GM12872 (cell line): ENCODE results near the gene TSHZ1.

Source experiments
- TF ChIP-seq, protein P1 (sequence below): IDR thresholded peaks from 3 replicates; pipeline ENCODE4 v1.5.1; 2011; ENCODE audit warnings: low read depth, mild to moderate bottlenecking, low read length, moderate library complexity; ENCODE audit not compliant: insufficient read depth

TSHZ1 gene

DNA sequence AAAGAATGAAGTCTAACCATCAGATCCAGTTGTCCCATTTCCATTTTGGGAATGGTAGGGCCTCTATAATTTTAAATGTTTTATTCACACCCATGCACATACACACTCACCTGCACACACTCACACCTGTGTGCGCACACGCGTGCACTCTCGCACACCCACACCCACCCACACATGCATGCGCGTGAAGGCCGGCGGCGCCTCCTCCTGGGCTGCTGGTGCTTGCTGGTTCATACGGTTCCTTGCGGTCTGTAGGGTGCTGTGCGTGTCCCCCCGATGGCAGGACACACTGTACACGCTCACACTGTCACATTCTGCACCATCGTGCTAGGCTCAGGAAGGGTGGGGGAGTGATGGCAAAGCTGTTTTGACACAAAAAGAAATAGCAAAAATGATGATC is 63.2 kb downstream of the TSHZ1 start:
- TF ChIP-seq, protein P1, sequence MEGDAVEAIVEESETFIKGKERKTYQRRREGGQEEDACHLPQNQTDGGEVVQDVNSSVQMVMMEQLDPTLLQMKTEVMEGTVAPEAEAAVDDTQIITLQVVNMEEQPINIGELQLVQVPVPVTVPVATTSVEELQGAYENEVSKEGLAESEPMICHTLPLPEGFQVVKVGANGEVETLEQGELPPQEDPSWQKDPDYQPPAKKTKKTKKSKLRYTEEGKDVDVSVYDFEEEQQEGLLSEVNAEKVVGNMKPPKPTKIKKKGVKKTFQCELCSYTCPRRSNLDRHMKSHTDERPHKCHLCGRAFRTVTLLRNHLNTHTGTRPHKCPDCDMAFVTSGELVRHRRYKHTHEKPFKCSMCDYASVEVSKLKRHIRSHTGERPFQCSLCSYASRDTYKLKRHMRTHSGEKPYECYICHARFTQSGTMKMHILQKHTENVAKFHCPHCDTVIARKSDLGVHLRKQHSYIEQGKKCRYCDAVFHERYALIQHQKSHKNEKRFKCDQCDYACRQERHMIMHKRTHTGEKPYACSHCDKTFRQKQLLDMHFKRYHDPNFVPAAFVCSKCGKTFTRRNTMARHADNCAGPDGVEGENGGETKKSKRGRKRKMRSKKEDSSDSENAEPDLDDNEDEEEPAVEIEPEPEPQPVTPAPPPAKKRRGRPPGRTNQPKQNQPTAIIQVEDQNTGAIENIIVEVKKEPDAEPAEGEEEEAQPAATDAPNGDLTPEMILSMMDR: no peak

DNA sequence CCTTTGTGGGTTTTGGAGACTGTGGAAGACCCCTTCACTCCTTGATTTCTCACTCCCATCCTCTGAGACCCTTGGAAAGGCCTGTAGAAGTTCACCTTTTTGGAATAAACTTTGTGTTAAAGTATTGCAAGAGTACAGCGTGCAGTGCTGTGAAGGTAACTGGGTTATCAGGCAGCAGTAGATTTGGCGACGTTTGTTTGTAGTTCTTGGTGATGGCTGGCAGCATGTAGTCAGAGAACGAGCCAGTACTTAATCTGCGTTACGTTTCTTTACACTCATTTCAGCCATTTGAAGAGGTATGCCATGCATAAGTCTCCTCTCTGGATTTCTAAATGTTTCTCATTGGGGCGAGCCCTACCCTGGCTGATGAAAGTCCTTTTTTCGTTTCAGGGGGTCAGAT is 64.6 kb downstream of the TSHZ1 start:
- TF ChIP-seq, protein P1: no peak

DNA sequence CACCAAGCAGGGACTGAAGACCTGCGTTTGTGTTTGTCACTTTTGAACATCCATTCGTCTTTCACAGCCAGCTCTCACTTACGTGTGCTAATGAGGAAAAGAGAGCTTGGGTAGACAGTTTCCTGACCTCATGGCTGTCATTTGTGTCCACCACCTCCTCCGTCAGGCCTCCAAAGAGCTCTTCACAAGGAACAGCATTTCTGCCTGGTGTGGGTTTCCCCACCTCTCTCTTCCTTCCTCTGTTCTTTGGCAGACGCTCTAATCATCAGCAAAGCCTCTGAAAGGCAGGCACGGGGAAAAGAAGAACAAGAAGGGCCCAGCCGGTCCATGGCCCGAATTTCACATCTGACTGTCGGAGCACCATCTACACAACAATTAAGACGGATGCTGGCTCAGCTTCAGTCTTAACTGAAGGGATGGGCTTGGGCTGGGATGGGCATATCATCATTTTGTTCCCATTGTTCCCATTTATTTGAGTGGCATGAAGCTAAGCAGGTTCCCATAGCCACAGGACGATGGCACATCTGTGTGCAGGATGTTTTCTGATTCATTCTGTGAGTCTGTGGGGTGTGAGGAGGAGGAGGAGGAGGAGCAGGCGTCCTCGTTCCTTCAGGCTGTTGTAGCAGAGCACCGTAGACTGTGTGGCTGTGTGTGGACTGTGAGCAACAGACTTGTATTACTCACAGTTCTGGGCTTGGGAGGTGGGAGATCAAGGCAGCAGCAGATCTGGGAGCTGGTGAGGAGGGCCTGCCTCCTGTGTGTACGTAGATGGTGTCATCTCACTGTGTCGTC is 66.4 kb downstream of the TSHZ1 start:
- TF ChIP-seq, protein P1: no peak

DNA sequence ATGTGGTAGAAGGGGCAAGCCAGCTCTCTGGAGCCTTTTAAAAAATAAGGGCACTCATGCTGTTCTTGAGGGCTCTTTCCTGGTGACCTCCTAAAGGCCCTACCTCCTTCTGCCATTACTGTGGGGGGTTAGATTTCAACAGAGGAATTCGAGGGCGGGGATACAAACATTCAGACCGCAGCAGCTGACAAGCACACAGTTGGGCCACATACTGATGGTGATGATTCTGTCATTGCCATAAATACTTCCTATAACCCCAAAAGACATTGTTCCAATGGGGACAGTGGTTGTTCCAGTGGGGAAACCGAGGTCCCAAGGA is 67.0 kb downstream of the TSHZ1 start:
- TF ChIP-seq, protein P1: no peak

DNA sequence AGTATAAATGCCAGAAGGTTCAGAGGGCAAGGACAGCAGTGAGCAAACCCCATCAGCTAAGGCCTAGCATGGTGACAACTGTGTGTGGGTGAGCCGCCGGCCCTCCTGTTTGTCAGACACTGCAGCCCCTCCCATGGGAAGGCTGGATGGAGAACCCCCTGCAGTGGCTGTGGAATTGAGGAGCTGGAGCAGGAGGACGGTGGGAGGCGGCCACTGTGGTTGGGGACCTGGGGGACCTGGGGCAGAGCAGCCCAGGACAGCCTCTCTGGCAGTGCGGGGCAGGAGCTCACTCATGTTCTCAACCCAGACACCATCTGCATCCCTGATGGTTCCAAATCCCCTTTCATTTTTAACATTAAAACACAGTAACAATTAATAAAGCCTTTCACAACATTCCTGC is 68.8 kb downstream of the TSHZ1 start:
- TF ChIP-seq, protein P1: no peak

DNA sequence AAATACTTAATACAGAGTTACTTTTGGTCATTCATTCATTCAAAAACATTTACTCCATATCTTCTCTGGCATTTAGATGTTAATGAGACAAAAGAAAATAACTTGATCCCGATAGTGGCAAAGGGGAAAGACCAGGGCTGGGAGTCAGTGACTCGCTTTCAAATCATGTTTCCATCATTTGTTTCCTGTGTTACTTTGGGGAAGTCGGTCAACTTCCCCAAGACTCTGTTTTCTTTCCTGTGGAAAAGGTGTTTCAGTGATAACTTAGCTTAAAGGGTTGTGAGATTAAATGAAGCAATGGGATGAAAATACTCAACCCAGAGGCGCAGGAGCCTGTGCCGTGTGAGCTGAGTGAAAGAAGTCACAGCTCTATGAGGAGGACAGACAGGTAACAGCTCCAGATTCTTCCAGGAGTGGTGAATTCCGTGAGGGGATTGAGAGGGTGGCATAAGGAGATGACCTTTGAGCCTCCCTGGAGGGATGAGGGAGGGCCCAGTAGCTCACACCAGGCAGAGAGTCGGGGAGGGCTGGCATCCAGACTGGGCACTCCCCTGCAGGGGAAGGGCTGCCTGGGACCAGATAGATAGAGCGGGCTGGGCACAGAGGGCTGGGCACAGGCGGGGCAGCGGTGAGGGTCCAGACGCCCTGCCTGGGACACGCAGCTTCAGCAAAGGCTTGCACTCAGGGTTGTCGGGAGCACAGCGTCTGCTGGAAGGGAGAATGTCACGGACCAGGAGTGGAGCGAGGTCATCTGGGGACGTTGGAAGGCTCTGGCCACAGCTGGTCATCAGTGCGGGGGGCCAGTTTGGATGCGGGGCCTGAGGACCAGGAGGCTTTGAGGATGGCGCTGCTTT is 70.1 kb downstream of the TSHZ1 start:
- TF ChIP-seq, protein P1: no peak

DNA sequence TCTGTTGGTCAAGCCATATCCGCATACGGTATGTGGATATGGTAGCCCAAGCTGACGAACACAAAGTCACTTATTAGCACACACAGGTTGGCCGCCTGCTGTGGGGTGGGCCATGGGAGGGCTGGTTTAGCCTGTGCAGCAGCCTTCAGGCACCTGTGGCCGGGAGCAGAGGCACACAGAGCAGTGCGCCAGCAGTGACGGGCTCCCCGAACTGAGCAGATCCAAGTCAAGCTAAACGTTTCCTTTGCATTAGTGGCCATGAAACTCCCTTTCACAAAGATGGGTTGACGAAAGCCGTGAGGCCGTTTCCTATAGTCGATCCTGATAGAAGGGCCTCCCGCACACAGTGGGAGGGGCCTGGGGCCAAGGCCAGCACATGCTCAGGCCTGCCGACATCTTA is 72.1 kb downstream of the TSHZ1 start:
- TF ChIP-seq, protein P1: no peak
